ENCODE data around the gene CAMK1D.

Gene CAMK1D

GRCh38 chr10:12874501-12874900, 525.2 kb downstream of the CAMK1D start:
- no peak for TF ChIP-seq CTCF (conservative IDR thresholded peaks at IDR 0.05; ENCODE audit: low read depth, low read length)
- Histone ChIP-seq H3K27ac (no peak overlapping the region), H4K20me1 (ENCODE audit: insufficient read depth) (no peaks in the 10 kb centered on the region)

GRCh38 chr10:12875100-12875499, 525.8 kb downstream of the CAMK1D start:
- no peak overlapping the region for H3K4me2 ChIP-seq
- peaks cover 10% of the 10 kb centered on the region for H3K4me1 ChIP-seq (ENCODE audit: low read depth, poor library complexity, severe bottlenecking)
- TF ChIP-seq CTCF (conservative IDR thresholded peaks at IDR 0.05; ENCODE audit: low read depth, low read length): no peak
- H3K9ac ChIP-seq: no peak overlapping the region
- no peaks in the 10 kb centered on the region for H3K79me2 ChIP-seq (ENCODE audit: insufficient read depth, low read depth)
- no peaks in the 10 kb centered on the region for H3K27me3 ChIP-seq (ENCODE audit: insufficient read depth, low read depth)
- H3K4me3 ChIP-seq (IDR thresholded peaks at IDR 0.05; ENCODE audit: insufficient read depth, low read depth, low read length): no peak overlapping the region
- H3K36me3 ChIP-seq (ENCODE audit: insufficient read depth): no peaks in the 10 kb centered on the region
- H4K20me1 ChIP-seq (ENCODE audit: insufficient read depth): no peaks in the 10 kb centered on the region
- no peak overlapping the region for H2AFZ ChIP-seq (ENCODE audit: low read depth)
- H3K27ac ChIP-seq: no peak overlapping the region

More at GRCh38 chr10:12874501-12874900, 525.2 kb downstream of the CAMK1D start:
- no peaks in the 10 kb centered on the region for H3K79me2 ChIP-seq (ENCODE audit: insufficient read depth, low read depth)
- H3K4me2 ChIP-seq: peak overlapping the region; percentile 11; the same call in 1 of the 2 replicates
- H3K4me3 ChIP-seq (IDR thresholded peaks at IDR 0.05; ENCODE audit: insufficient read depth, low read depth, low read length): no peak overlapping the region
- peaks cover 10% of the 10 kb centered on the region for H3K4me1 ChIP-seq (ENCODE audit: low read depth, poor library complexity, severe bottlenecking)
- H3K9ac ChIP-seq: no peak overlapping the region
- H2AFZ ChIP-seq (ENCODE audit: low read depth): no peak overlapping the region
- H3K36me3 ChIP-seq (ENCODE audit: insufficient read depth): no peaks in the 10 kb centered on the region
- no peaks in the 10 kb centered on the region for H3K27me3 ChIP-seq (ENCODE audit: insufficient read depth, low read depth)

GRCh38 chr10:12876266-12876665, 526.9 kb downstream of the CAMK1D start:
- Histone ChIP-seq H3K4me3 (IDR thresholded peaks at IDR 0.05; ENCODE audit: insufficient read depth, low read depth, low read length) (no peak overlapping the region), H3K4me1 (ENCODE audit: low read depth, poor library complexity, severe bottlenecking) (peaks cover 10% of the 10 kb centered on the region), H3K9ac (no peak overlapping the region)

DNA sequence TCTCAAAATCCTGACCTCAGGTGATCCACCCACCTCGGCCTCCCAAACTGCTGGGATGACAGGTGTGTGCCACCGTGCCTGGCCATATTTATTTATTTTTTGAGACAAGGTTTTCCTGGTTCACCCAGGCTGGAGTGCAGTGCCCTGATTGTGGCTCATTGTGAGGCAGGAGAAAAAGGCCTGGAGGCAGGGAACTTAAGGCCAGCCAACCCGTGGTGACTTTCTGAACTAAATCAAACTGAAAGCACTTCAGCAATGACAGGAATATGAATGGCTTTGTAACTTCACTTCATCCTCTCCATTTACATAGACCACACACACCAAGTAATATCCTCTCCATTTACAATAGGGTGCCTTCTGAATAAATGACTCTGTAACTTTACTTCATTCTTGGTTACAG, 527.8 kb downstream of the CAMK1D start:
- Histone ChIP-seq H3K27ac (no peak overlapping the region), H3K27me3 (ENCODE audit: insufficient read depth, low read depth) (no peaks in the 10 kb centered on the region), H3K4me3 (IDR thresholded peaks at IDR 0.05; ENCODE audit: insufficient read depth, low read depth, low read length) (no peak overlapping the region), H3K9ac (no peak overlapping the region), H2AFZ (ENCODE audit: low read depth) (no peak overlapping the region), H3K4me2 (no peak overlapping the region), H3K79me2 (ENCODE audit: insufficient read depth, low read depth) (no peaks in the 10 kb centered on the region), H3K36me3 (ENCODE audit: insufficient read depth) (no peaks in the 10 kb centered on the region), H3K4me1 (ENCODE audit: low read depth, poor library complexity, severe bottlenecking) (peaks cover 10% of the 10 kb centered on the region), H4K20me1 (ENCODE audit: insufficient read depth) (no peaks in the 10 kb centered on the region)
- no peak for TF ChIP-seq CTCF (conservative IDR thresholded peaks at IDR 0.05; ENCODE audit: low read depth, low read length)

More at GRCh38 chr10:12876266-12876665, 526.9 kb downstream of the CAMK1D start:
- Histone ChIP-seq H3K4me2 (no peak overlapping the region), H4K20me1 (ENCODE audit: insufficient read depth) (no peaks in the 10 kb centered on the region), H2AFZ (ENCODE audit: low read depth) (no peak overlapping the region), H3K27me3 (ENCODE audit: insufficient read depth, low read depth) (no peaks in the 10 kb centered on the region), H3K79me2 (ENCODE audit: insufficient read depth, low read depth) (no peaks in the 10 kb centered on the region), H3K27ac (no peak overlapping the region), H3K36me3 (ENCODE audit: insufficient read depth) (no peaks in the 10 kb centered on the region)
- no peak for TF ChIP-seq CTCF (conservative IDR thresholded peaks at IDR 0.05; ENCODE audit: low read depth, low read length)
